HG03097 (cell line): ENCODE measurements around the gene ARID1B.
A peak's percentile ranks its signal among the peaks of the same experiment; 100 is the strongest.
"Not testable (repeated sequence)": the region's sequence is repeated elsewhere in the genome, so short reads cannot be mapped to it uniquely, and the experiment has no call there.

ENCODE experiments used
- ATAC-seq: cut with Tn5 transposase; IDR thresholded peaks from one replicate; pipeline ENCODE4 v1.9.1; 2021; ENCODE audit not compliant: unreplicated experiment, low FRiP score

ARID1B gene

GRCh38 chr6:157036245-157036711 is 259.1 kb downstream of the ARID1B start:
- ATAC-seq = no peak

- ATAC-seq = no peak
Observed at GRCh38 chr6:157037165-157037564, 260.0 kb downstream of the ARID1B start.

- no peak for ATAC-seq
Observed at GRCh38 chr6:157038610-157039009, 261.4 kb downstream of the ARID1B start.

GRCh38 chr6:157039639-157040038 is 262.5 kb downstream of the ARID1B start:
- ATAC-seq = not testable (repeated sequence)

GRCh38 chr6:157040191-157040590 is 263.0 kb downstream of the ARID1B start:
- ATAC-seq = no peak

GRCh38 chr6:157045831-157046454 is 268.8 kb downstream of the ARID1B start:
- ATAC-seq = no peak

GRCh38 chr6:157046776-157047175 is 269.6 kb downstream of the ARID1B start:
- ATAC-seq = no peak

- no peak for ATAC-seq
Observed at GRCh38 chr6:157047328-157047727, 270.1 kb downstream of the ARID1B start.

GRCh38 chr6:157047951-157048350 is 270.8 kb downstream of the ARID1B start:
- no peak for ATAC-seq

- no peak for ATAC-seq
Observed at GRCh38 chr6:157049133-157049532, 272.0 kb downstream of the ARID1B start.

- no peak for ATAC-seq
Observed at GRCh38 chr6:157050537-157051265, 273.5 kb downstream of the ARID1B start.

- ATAC-seq = no peak
Observed at GRCh38 chr6:157054531-157054979, 277.4 kb downstream of the ARID1B start.

- no peak for ATAC-seq
Observed at GRCh38 chr6:157055863-157056262, 278.7 kb downstream of the ARID1B start.

- ATAC-seq = no peak
Observed at GRCh38 chr6:157056275-157056674, 279.1 kb downstream of the ARID1B start.

GRCh38 chr6:157058574-157058973 is 281.4 kb downstream of the ARID1B start:
- peak; percentile 62 for ATAC-seq

GRCh38 chr6:157059781-157060180 is 282.6 kb downstream of the ARID1B start:
- ATAC-seq = no peak

GRCh38 chr6:157060440-157060952 is 283.3 kb downstream of the ARID1B start:
- no peak for ATAC-seq

GRCh38 chr6:157061770-157062594 is 284.8 kb downstream of the ARID1B start:
- no peak for ATAC-seq

GRCh38 chr6:157063176-157063905 is 286.2 kb downstream of the ARID1B start:
- ATAC-seq = no peak

- no peak for ATAC-seq
Observed at GRCh38 chr6:157063923-157064322, 286.7 kb downstream of the ARID1B start.
